Immature natural killer cell (primary cell): ENCODE measurements around the gene OLAH. TPM values are rescaled to one million over a fixed set of nuclear protein-coding genes. Genes with fewer than 3 reads are reported as not detected.
"Not testable (repeated sequence)": the region's sequence is repeated elsewhere in the genome, so short reads cannot be mapped to it uniquely, and the experiment has no call there.

Experiments
- DNase-seq, 3 donors: peaks; one replicate each; pipeline ENCODE4 v3.0.0; 2022; ENCODE audit warnings: mixed read lengths in 1 of 3
- H3K27ac Mint-ChIP-seq, 6 donors: one replicate each; pipeline ENCODE4 v1.8.0; 2020; ENCODE audit warnings: mixed read lengths in 6 of 6, mild to moderate bottlenecking in 5 of 6, inconsistent platforms in 4 of 6, moderate library complexity in 3 of 6
- H3K27me3 Mint-ChIP-seq, 3 donors: one replicate each; pipeline ENCODE4 v1.8.0; 2020 to 2021; ENCODE audit warnings: low read depth in 3 of 3, mild to moderate bottlenecking in 3 of 3, mixed read lengths in 3 of 3, moderate library complexity in 3 of 3, inconsistent platforms in 1 of 3
- H3K36me3 Mint-ChIP-seq, 3 donors: one replicate each; pipeline ENCODE4 v1.8.0; 2020; ENCODE audit warnings: mixed read lengths in 3 of 3, inconsistent platforms in 2 of 3, mild to moderate bottlenecking in 2 of 3
- H3K4me1 Mint-ChIP-seq, 2 donors: one replicate each; pipeline ENCODE4 v1.8.0; 2020; ENCODE audit warnings: inconsistent platforms in 2 of 2, mild to moderate bottlenecking in 2 of 2, mixed read lengths in 2 of 2, moderate library complexity in 1 of 2
- H3K4me3 Mint-ChIP-seq, 5 donors: one replicate each; pipeline ENCODE4 v1.8.0; 2020; ENCODE audit warnings: mild to moderate bottlenecking in 5 of 5, mixed read lengths in 5 of 5, inconsistent platforms in 3 of 5, moderate library complexity in 3 of 5
- H3K9me3 Mint-ChIP-seq, 6 donors: one replicate each; pipeline ENCODE4 v1.8.0; 2020; ENCODE audit warnings: mild to moderate bottlenecking in 6 of 6, mixed read lengths in 6 of 6, inconsistent platforms in 4 of 6, moderate library complexity in 3 of 6
- polyA plus RNA-seq, 3 donors: library from polyadenylated mRNA; unstranded; fragments of 300-500 nt; fragmentation: Illumina TruSeq; gene quantifications; one replicate each; pipeline ENCODE4 v1.2.3, GENCODE V29; 2021

The OLAH gene
- not detected for polyA plus RNA-seq

GRCh38 chr10:15043674-15044073 is at the start of gene OLAH:
Gene OLAH, plus strand, starts transcription at chr10:15043943. Its CDS starts 3,346 bp downstream, at chr10:15047289.
- H3K36me3 Mint-ChIP-seq, result no peaks in the 10 kb centered on the region
- H3K4me1 Mint-ChIP-seq, result no peaks in the 10 kb centered on the region
- no peak for DNase-seq
- no peaks in the 10 kb centered on the region for H3K9me3 Mint-ChIP-seq
- H3K4me3 Mint-ChIP-seq, result no peak within 1 kb of the TSS
- H3K27ac Mint-ChIP-seq, result no peak within 1 kb of the TSS
- peaks cover 2 to 8% (median 7%) of the 10 kb centered on the region in 3 donors for H3K27me3 Mint-ChIP-seq

- no peak for DNase-seq
- Mint-ChIP-seq H3K27ac (no peak overlapping the region), H3K27me3 (peaks cover 1 to 21% (median 2%) of the 10 kb centered on the region in 3 donors), H3K4me1 (no peaks in the 10 kb centered on the region), H3K36me3 (no peaks in the 10 kb centered on the region), H3K4me3 (no peak overlapping the region), H3K9me3 (no peaks in the 10 kb centered on the region)
These were observed 47.7 kb upstream of the OLAH start for GRCh38 chr10:14995964-14996565.

- H3K36me3 Mint-ChIP-seq, DNase-seq, H3K4me1 Mint-ChIP-seq, H3K27me3 Mint-ChIP-seq, H3K9me3 Mint-ChIP-seq, H3K4me3 Mint-ChIP-seq, H3K27ac Mint-ChIP-seq: not testable (repeated sequence)
These were observed 30.2 kb upstream of the OLAH start for GRCh38 chr10:15013530-15013929.

GRCh38 chr10:15015451-15015850 is 28.3 kb upstream of the OLAH start:
- H3K36me3 Mint-ChIP-seq, result no peaks in the 10 kb centered on the region
- H3K9me3 Mint-ChIP-seq, result no peaks in the 10 kb centered on the region
- H3K27ac Mint-ChIP-seq, result no peak overlapping the region
- H3K27me3 Mint-ChIP-seq, result peaks cover 0 to 3% (median 0%) of the 10 kb centered on the region in 3 donors
- H3K4me1 Mint-ChIP-seq, result no peaks in the 10 kb centered on the region
- no peak overlapping the region for H3K4me3 Mint-ChIP-seq
- DNase-seq, result no peak

DNA sequence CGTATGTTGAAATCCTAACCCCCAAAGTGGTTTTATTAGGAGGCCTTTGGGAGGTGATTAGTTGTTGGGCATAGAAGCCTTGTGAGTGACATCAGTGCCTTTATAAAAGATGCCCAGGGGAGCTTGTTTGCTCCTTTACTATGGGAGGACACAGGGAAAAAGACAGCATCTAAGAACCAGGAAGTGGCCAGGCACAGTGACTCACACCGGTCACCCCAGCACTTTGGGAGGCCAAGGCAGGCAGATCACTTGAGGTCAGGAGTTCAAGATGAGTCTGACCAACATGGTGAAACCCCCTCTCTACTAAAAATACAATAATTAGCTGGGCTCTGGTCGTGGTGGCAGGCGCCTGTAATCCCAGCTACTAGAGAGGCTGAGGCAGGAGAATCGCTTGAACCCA is 22.8 kb upstream of the OLAH start:
- DNase-seq, H3K4me1 Mint-ChIP-seq, H3K36me3 Mint-ChIP-seq, H3K27ac Mint-ChIP-seq, H3K9me3 Mint-ChIP-seq, H3K27me3 Mint-ChIP-seq, H3K4me3 Mint-ChIP-seq: not testable (repeated sequence)

GRCh38 chr10:15023079-15023478 is 20.7 kb upstream of the OLAH start:
- DNase-seq, H3K36me3 Mint-ChIP-seq, H3K9me3 Mint-ChIP-seq, H3K27me3 Mint-ChIP-seq, H3K4me1 Mint-ChIP-seq, H3K4me3 Mint-ChIP-seq, H3K27ac Mint-ChIP-seq: not testable (repeated sequence)

DNA sequence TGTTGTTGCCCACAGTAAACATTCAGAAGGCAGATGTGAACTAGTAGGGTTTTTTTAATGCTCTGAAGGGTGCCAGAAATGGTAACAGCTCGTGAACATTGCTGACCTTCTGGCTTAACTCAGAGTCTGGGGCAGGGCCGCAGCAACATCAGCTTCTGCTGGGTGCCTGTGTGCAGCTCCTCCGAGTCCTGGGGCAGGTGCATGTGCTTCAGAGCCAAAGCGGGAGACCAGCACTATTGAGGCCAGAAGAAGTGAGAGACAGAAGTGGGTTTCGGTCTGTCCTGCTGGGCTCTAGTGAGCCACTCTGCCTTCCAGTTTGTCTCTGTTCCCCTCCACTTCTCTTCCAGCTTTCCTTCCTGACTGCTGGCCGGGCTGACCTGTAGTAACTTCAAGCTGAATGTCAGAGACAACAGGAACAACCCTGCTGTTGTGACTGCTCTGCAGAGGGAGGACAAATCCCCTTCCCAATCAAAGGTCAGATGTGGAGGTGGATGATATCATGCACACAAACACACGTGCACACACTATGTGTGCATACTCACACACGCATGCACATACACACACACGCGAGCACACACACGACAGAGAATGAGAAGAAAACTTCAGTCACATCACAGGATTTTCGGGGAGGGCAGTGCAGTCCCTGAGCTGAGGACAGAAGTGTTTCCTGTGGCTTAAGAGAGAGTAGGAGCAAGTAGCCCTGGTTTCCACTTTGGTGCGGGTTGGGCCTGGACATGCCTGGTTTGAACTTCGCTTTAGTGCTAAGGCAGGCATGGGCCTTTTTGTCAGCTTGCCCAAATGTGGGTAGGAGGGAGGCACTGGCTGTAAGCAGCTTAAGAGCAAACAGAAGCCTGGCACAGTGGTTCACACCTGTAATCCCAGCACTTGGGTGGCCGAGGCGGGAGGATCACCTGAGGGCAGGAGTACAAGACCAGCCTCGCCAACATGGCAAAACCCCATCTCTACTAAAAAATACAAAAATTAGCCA is 19.4 kb upstream of the OLAH start:
- not testable (repeated sequence) for H3K4me3 Mint-ChIP-seq, DNase-seq, H3K27me3 Mint-ChIP-seq, H3K4me1 Mint-ChIP-seq, H3K27ac Mint-ChIP-seq, H3K36me3 Mint-ChIP-seq, H3K9me3 Mint-ChIP-seq

DNA sequence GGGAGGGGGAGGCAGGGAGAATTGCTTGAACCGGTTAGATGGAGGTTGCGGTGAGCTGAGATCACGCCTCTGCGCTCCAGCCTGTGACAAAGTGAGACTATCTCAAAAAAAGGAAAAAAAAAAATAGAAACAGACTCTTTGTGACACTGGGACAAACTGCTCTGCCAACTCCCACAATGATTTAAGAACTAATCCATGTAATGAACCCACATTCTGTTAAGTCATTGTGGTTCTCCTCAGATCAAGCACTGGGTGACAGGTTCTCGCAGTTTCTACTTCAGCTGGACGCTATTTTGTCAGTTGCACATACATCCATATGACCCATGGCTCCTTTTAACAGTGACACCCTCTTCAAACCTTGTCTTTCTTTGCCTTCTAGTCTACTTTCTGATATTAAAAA is 18.7 kb upstream of the OLAH start:
- H3K9me3 Mint-ChIP-seq, H3K4me1 Mint-ChIP-seq, H3K27me3 Mint-ChIP-seq, H3K27ac Mint-ChIP-seq, H3K4me3 Mint-ChIP-seq, H3K36me3 Mint-ChIP-seq, DNase-seq: not testable (repeated sequence)

GRCh38 chr10:15027741-15028140 is 16.0 kb upstream of the OLAH start:
- Mint-ChIP-seq H3K36me3 (no peaks in the 10 kb centered on the region), H3K27me3 (peaks cover 2 to 3% (median 2%) of the 10 kb centered on the region in 3 donors), H3K27ac (no peak overlapping the region), H3K4me1 (peaks cover 5 to 8% of the 10 kb centered on the region in 2 donors), H3K4me3 (no peak overlapping the region), H3K9me3 (no peaks in the 10 kb centered on the region)
- DNase-seq, result no peak

- Mint-ChIP-seq H3K27ac (peak overlapping the region in 1 of 6 donors; percentile 28), H3K4me1 (peaks cover 9% of the 10 kb centered on the region in 2 donors)
These were observed 8.1 kb upstream of the OLAH start for GRCh38 chr10:15035385-15036301.

DNA sequence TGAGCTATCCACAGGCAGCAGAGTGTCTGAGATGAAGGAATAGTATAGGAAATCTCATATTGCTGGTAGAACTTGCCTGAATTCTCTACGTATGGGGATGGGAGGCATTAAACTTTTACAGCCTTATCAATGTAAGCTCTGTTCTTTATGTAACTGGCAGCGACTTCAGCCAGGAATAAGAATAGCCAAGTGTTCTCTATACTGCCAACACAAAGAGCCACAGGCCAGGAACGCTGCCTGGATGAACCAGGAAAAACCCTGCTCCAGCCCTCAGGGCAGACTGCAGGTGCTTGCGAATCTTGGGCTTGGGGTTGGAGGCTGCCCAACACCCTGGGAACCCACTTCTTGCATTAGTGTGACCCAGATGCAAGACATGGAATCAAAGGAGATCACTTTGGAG is 6.1 kb upstream of the OLAH start:
- H3K27ac Mint-ChIP-seq, result no peak overlapping the region
- peaks cover 0 to 5% (median 2%) of the 10 kb centered on the region in 3 donors for H3K27me3 Mint-ChIP-seq
- H3K4me1 Mint-ChIP-seq, result peaks cover 9% of the 10 kb centered on the region in 2 donors
- no peak for DNase-seq
- no peak overlapping the region for H3K4me3 Mint-ChIP-seq
- H3K36me3 Mint-ChIP-seq, result no peaks in the 10 kb centered on the region
- no peaks in the 10 kb centered on the region for H3K9me3 Mint-ChIP-seq

More at GRCh38 chr10:15035385-15036301, 8.1 kb upstream of the OLAH start:
- no peak for DNase-seq
- Mint-ChIP-seq H3K4me3 (peak overlapping the region in 2 of 5 donors; percentile 24 to 70), H3K9me3 (no peaks in the 10 kb centered on the region), H3K27me3 (peaks cover 2 to 3% (median 2%) of the 10 kb centered on the region in 3 donors), H3K36me3 (no peaks in the 10 kb centered on the region)

DNA sequence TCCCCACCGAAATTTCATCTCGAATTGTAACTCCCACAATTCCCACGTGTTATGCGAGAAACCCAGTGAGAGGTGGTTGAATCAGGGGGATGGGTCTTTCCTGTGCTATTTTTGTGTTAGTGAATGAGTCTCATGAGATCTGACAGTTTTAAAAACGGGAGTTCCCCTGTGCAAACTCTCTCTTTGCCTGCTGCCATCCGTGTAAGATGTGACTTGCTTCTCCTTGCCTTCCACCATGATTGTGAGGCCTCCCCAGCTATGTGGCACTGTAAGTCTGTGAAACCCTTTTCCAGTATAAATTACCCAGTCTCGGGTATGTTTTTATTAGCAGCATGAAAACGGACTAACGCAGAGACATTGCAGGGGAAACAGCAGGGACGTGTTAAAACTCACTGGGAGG is 5.3 kb upstream of the OLAH start:
- Mint-ChIP-seq H3K4me1 (peaks cover 9% of the 10 kb centered on the region in 2 donors), H3K4me3 (no peak overlapping the region), H3K27me3 (peaks cover 0 to 5% (median 2%) of the 10 kb centered on the region in 3 donors), H3K27ac (no peak overlapping the region), H3K36me3 (no peaks in the 10 kb centered on the region), H3K9me3 (no peaks in the 10 kb centered on the region)
- no peak for DNase-seq

DNA sequence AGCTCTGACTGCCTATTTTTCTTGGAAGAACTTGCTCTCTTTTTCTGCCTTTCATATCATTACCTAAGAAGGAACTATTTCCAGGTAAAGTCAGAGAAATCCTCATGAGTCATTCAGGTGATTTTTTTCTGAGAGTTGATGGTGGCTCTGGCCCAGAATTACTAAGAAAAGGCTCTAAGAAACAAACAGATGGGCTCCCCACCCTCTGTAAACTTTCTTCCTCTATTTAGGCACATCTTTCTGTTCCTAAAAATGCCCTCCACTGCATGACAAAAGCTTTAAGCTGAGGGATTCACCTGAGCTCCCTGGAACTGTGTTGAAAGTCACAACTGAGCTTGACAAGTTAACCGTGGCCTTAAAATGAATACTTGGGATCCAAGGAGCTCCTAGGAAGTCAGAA is 1.6 kb downstream of the OLAH start:
- Mint-ChIP-seq H3K4me1 (no peaks in the 10 kb centered on the region), H3K9me3 (no peaks in the 10 kb centered on the region), H3K27ac (no peak overlapping the region), H3K27me3 (peaks cover 0 to 10% (median 7%) of the 10 kb centered on the region in 3 donors), H3K36me3 (no peaks in the 10 kb centered on the region), H3K4me3 (no peak overlapping the region)
- DNase-seq, result no peak

DNA sequence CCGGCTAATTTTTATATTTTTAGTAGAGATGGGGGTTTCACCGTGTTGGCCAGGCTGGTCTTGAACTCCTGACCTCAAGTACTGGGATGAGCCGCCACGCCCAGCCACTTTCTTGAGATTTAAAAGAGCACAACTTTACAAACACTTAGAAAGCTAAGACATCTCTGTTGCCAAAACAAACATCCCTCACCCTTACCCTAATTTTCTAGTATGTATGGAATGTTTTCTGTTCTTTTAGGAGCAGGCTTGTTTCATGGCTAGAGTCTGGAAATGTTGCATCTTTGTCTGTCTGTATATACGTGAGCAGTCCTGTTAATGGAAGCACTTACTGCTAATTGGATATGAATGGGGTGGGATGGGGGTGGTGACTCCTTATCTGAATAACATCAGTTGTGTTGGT is 2.9 kb downstream of the OLAH start:
- Mint-ChIP-seq H3K27me3 (peaks cover 0 to 10% (median 7%) of the 10 kb centered on the region in 3 donors), H3K36me3 (no peaks in the 10 kb centered on the region), H3K4me1 (no peaks in the 10 kb centered on the region), H3K27ac (no peak overlapping the region), H3K9me3 (no peaks in the 10 kb centered on the region), H3K4me3 (no peak overlapping the region)
- DNase-seq, result no peak
